ENCODE results near the gene KRTAP19-1.

DNA sequence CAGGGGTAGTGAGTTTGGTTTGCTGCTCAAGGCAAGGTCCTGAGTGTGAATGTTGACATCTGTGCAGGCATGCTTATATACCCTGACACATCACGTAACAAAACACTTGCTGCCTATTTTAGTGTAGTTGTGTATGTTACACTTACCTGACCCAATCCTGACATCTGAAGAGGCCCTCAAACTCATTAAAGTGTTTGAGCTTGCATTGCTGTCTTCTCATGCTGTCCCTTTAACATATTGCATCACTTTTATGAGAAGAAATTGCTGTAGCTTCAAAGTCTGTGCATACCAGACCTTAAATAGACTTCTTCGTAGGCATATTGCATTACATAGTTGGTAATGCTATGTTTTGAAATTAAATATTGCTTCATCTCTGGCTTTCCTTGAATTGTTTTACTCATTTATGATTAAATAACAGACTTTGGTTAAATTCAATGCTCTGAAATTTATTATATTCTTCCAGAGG is 11.8 kb upstream of the KRTAP19-1 start, which contains the start of gene KRTAP19-3:
- TF ChIP-seq, protein P1, sequence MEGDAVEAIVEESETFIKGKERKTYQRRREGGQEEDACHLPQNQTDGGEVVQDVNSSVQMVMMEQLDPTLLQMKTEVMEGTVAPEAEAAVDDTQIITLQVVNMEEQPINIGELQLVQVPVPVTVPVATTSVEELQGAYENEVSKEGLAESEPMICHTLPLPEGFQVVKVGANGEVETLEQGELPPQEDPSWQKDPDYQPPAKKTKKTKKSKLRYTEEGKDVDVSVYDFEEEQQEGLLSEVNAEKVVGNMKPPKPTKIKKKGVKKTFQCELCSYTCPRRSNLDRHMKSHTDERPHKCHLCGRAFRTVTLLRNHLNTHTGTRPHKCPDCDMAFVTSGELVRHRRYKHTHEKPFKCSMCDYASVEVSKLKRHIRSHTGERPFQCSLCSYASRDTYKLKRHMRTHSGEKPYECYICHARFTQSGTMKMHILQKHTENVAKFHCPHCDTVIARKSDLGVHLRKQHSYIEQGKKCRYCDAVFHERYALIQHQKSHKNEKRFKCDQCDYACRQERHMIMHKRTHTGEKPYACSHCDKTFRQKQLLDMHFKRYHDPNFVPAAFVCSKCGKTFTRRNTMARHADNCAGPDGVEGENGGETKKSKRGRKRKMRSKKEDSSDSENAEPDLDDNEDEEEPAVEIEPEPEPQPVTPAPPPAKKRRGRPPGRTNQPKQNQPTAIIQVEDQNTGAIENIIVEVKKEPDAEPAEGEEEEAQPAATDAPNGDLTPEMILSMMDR (IDR thresholded peaks at IDR 0.05), result no peak
- TF ChIP-seq POLR2A (IDR thresholded peaks at IDR 0.05), result no peak

Data from lower leg skin (tissue), 3 donors.